NOMO-1 treated with DMSO at 0.1 percent for 48 hours (cell line): ENCODE results near the gene OASL.
A peak's percentile ranks its signal among the peaks of the same experiment; 100 is the strongest.

Source experiments
- DNase-seq: peaks from one replicate; lab custom pipeline; 2025; ENCODE audit not compliant: unreplicated experiment; lab: John Stamatoyannopoulos, UW

Gene OASL

GRCh38 chr12:121015825-121016766 lies 22.9 kb downstream of the OASL start, which contains the start of gene C12orf43:
Gene C12orf43 (minus strand): TSS chr12:121016487. CDS start chr12:121016474, 13 bp downstream.
- DNase-seq, result peak; percentile 90

DNA sequence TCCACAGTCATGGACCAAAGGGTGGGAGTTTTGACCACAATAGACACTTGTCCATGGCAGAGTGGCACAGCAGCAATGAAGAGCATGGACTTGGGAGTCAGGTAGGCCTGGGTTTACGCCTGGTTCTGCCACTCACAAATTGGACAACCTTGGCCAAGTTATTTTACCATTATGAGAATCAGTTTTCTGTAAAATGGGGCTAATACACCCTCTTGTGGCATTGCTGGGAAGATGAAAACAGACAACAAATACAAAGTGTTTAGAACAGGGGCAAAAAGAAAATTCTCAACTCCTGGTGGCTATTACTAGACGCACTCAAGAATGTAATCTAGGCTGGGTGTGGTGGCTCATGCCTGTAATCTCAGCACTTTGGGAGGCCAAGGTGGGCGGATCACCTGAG lies 25.3 kb downstream of the OASL start:
- no peak for DNase-seq

- DNase-seq, result no peak
Observed at GRCh38 chr12:121011820-121012219, 27.2 kb downstream of the OASL start.

- DNase-seq, result no peak
Observed at GRCh38 chr12:121010860-121011259, 28.2 kb downstream of the OASL start.

DNA sequence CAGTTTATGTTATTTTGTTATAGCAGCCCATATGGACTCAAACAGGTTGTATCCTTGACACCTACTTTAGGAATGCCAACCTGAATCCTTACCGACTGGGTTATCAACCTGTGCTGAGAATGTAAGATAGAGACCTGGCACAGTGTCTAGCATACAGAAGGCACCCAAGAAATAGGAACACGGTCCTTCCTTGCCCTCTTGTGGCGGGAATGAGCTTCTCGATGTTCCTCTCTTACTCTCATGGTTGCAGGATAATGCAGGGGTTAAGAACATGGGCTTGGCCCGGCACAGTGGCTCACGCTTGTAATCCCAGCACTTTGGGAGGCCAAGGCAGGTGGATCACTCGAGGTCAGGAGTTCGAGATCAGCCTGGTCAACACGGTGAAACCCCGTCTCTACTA lies 29.3 kb downstream of the OASL start:
- no peak for DNase-seq

DNA sequence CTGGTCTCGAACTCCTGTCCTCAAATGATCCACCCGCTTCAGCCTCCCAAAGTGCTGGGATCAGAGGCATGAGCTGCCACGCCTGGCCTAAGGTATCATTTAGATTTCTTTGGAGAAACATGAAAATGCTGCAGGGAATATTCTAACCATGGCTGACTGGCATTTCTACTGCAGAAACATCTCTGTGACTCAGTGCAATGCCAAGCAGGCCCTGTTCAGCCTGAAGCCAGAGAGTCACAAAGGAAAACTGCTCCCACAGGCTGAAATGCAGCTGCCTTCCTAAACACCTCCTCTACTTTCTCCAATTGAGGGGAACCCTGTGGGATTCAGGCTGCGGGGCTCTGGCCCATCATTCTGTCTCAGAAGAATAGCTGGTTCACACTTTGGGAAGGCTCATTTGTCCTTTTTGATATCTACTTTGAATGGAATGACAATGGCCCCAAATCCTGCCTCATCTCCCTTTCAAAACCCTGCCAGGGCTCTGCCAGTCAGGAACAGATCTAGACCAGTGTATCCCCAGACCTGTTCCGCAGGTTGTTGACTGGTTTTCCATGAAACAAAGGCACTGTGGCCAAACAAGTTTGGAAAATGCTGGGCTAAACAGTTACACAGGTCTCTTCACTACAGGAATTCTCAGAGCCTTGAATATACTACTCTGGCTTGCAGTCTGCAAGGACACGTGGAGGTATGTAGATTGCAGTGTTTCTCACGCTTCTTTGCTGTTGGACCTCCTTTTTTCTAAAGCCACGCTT lies 30.5 kb downstream of the OASL start:
- DNase-seq, result no peak

GRCh38 chr12:121005346-121005815 lies 33.7 kb downstream of the OASL start:
- DNase-seq, result peak; percentile 25

DNA sequence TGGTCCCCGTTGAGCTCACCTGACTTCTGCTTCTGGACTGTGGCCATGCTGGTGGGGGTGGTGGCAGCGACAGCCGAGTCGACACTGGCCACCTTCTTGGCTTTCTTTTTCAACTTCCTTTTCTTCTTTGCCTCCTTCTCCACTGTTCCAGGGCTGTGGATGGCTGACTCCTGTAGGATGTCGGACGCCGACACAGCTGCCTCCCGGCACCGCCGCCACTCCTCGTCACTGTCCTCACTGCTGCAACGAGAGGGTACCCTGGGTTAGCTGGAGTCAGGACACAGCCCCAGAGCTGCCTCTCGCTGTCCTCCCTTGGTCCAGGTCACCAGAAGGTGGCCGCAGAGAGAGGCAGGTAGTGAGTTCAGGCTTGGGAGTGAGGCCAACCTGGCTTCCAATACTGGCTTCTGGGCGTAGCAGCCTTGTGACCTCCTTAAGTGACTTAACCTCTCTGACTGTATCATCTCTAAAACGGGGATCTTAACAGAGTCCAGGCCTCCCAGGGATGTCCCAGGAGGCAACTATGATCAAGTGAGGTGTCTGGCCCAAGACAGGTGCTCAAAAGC lies 34.7 kb downstream of the OASL start:
- DNase-seq, result no peak

DNA sequence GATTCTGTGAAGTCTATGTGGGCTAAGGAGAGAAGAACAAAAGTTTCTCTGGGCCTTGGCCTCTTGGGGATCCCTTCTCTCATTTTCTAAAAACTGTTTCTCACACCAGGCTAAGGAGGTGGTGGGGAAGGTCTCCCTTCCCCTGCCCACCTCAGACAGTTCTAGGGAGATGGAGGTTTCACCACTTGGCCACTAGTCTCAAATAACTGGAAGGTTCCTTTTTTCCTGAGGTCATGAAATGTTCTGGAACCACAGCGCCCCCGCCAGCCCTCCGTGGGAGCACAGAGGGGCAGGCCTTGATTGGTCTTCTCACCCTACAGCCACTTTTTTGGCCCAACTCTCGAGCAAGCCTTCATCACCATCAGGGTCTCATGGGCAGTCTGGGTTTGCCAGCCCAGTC lies 35.4 kb downstream of the OASL start:
- peak; percentile 32 for DNase-seq

GRCh38 chr12:121001841-121002483 lies 37.1 kb downstream of the OASL start:
- DNase-seq, result no peak

DNA sequence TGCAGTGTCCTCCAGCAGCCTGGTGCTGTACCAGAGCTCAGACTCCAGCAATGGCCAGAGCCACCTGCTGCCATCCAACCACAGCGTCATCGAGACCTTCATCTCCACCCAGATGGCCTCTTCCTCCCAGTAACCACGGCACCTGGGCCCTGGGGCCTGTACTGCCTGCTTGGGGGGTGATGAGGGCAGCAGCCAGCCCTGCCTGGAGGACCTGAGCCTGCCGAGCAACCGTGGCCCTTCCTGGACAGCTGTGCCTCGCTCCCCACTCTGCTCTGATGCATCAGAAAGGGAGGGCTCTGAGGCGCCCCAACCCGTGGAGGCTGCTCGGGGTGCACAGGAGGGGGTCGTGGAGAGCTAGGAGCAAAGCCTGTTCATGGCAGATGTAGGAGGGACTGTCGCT lies 38.0 kb downstream of the OASL start:
- no peak for DNase-seq

- DNase-seq, result no peak
Observed at GRCh38 chr12:121000530-121000929, 38.5 kb downstream of the OASL start.

DNA sequence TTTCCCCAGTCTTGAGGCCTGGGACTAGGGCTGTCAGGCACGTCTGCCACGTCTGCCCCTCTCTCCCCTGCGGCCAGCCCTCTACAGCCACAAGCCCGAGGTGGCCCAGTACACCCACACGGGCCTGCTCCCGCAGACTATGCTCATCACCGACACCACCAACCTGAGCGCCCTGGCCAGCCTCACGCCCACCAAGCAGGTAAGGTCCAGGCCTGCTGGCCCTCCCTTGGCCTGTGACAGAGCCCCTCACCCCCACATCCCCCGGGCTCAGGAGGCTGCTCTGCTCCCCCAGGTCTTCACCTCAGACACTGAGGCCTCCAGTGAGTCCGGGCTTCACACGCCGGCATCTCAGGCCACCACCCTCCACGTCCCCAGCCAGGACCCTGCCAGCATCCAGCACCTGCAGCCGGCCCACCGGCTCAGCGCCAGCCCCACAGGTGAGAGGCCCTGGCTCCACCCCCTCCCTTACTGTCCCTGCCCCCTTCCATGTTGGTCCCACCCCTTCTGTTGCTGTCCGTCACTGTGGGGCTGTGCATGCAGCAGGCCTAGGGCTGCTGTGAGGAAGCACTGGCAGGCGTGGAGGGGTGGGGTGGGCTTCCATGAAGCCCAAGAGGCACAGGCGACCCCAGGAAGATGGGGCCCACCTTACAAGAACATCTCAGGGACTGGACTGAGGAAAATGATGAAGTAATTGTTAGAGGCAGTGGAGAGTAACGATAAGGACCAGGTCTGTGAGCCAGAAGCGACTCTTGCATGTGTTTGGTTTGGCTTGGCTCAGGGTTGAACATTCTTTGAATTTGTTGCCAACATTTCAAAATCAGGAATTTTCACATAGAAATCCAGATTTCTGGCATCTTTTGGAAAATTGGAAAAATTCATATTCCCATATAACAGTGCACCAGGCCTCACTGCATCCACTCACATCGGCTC lies 39.6 kb downstream of the OASL start:
- no peak for DNase-seq

- no peak for DNase-seq
Observed at GRCh38 chr12:120998435-120998834, 40.6 kb downstream of the OASL start.

DNA sequence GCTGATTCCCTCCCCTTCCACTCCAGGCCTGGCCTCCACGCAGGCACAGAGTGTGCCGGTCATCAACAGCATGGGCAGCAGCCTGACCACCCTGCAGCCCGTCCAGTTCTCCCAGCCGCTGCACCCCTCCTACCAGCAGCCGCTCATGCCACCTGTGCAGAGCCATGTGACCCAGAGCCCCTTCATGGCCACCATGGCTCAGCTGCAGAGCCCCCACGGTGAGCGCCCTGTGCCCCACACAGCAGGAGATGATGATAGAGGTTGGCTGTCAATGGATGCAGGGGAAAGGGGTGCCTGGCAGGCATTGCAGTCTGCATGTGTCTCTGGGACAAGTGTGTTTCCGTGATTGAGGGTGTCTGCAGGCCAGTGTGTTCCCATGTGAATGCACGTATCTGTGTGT lies 41.6 kb downstream of the OASL start:
- no peak for DNase-seq

DNA sequence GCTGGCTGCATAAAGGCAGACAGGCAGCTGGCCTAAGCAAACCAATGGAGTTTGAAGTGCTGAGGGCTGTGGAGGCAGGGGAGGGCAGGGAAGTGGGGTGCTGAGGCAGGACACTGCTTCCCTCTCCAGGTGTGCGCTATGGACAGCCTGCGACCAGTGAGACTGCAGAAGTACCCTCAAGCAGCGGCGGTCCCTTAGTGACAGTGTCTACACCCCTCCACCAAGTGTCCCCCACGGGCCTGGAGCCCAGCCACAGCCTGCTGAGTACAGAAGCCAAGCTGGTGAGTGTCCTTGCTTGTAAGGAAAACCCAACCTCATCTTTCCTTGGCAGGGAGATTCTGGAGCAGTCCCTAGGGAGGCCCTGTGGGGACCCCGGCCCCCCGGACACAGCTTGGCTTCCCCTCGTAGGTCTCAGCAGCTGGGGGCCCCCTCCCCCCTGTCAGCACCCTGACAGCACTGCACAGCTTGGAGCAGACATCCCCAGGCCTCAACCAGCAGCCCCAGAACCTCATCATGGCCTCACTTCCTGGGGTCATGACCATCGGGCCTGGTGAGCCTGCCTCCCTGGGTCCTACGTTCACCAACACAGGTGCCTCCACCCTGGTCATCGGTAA lies 42.8 kb downstream of the OASL start:
- no peak for DNase-seq

DNA sequence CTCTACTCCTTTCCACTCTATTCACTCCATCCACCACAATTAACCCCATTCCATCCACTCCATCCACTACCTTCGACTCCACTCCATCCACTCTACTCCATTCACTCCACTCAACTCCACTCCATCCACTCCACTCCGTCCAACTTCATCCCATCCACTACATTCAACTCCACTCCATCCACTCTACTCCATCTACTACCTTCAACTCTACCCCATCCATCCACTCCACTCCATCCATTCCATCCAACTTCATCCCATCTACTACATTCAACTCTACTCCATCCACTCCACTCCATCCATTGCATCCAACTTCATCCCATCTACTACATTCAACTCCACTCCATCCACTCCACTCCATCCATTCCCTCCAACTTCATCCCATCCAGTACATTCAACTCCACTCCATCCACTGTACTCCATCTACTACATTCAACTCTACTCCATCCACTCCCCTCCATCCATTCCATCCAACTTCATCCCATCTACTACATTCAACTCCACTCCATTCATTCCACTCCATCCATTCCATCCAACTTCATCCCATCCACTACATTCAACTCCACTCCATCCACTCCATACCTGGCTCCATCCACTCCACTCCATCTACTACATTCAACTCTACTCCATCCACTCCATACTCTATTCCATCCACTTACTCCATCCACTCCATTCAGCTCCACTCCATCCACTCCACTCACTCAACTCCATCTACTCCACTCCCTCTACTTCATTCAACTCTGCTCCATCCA lies 44.3 kb downstream of the OASL start:
- DNase-seq, result no peak

DNA sequence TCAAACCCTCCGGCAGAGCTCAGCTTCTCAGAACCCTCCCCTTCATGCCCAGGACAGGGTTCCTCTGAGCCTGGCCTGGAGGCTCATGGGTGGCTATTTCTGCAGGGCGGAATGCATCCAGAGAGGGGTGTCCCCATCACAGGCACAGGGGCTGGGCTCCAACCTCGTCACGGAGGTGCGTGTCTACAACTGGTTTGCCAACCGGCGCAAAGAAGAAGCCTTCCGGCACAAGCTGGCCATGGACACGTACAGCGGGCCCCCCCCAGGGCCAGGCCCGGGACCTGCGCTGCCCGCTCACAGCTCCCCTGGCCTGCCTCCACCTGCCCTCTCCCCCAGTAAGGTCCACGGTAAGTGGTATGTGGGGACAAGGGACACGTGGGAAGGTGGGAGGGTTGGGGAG lies 45.0 kb downstream of the OASL start:
- no peak for DNase-seq

DNA sequence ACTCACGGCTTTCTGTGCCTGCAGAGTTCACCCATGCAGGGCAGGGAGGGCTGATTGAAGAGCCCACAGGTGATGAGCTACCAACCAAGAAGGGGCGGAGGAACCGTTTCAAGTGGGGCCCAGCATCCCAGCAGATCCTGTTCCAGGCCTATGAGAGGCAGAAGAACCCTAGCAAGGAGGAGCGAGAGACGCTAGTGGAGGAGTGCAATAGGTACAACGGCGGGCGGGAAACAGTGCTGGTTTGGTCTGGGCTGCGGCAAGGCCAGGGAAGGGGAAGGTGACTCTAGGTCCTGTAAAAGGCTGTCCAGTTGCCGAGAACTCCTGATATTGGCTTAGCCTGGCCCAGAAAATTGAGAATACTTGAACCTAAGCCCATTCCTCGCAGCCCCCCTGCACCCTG lies 45.5 kb downstream of the OASL start:
- no peak for DNase-seq
